ENCODE results near the gene GOSR1.

- TF ChIP-seq CTCF (IDR thresholded peaks at IDR 0.05): no peak
- no peak for TF ChIP-seq POLR2A (IDR thresholded peaks at IDR 0.05)
Observed at GRCh38 chr17:30549864-30550511, 72.8 kb downstream of the GOSR1 start.

All from thyroid gland (tissue), 4 donors.